ENCODE results near the gene TRPM3. TPM values are rescaled to one million over a fixed set of nuclear protein-coding genes. Genes with fewer than 3 reads are reported as not detected.

Gene TRPM3
- total RNA-seq, 1 experiment from 2014 or later: not detected

DNA sequence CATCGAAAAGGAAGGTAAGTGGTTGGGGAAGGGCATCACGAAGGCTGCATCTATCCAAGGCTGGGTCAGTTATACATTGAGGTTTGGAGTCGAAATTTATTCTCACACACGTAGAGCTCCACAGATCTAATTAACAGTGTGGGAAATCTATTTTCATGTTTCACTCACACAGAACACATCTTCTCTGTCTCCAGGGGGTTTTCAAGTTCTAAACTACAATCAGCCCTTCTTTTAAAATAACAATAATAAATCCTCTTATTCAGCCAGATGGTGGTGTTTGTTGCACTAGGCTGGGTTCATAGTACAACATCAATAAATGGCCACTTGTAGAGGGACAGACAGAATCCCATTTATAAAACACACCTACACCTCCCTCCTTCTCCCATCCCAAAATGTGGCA is 532.4 kb downstream of the TRPM3 start:
- no peak overlapping the region for H3K4me3 Mint-ChIP-seq (ENCODE audit: low read depth, unreplicated experiment)
- no peak for DNase-seq
- no peaks in the 10 kb centered on the region for H3K27me3 Mint-ChIP-seq (ENCODE audit: unreplicated experiment)
- H3K9me3 Mint-ChIP-seq (ENCODE audit: low read depth, unreplicated experiment): no peaks in the 10 kb centered on the region
- CTCF ChIA-PET: no interaction called here
- TF ChIP-seq, protein P1, sequence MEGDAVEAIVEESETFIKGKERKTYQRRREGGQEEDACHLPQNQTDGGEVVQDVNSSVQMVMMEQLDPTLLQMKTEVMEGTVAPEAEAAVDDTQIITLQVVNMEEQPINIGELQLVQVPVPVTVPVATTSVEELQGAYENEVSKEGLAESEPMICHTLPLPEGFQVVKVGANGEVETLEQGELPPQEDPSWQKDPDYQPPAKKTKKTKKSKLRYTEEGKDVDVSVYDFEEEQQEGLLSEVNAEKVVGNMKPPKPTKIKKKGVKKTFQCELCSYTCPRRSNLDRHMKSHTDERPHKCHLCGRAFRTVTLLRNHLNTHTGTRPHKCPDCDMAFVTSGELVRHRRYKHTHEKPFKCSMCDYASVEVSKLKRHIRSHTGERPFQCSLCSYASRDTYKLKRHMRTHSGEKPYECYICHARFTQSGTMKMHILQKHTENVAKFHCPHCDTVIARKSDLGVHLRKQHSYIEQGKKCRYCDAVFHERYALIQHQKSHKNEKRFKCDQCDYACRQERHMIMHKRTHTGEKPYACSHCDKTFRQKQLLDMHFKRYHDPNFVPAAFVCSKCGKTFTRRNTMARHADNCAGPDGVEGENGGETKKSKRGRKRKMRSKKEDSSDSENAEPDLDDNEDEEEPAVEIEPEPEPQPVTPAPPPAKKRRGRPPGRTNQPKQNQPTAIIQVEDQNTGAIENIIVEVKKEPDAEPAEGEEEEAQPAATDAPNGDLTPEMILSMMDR (IDR thresholded peaks at IDR 0.05; ENCODE audit: unreplicated experiment): no peak
- no peaks in the 10 kb centered on the region for H3K36me3 Mint-ChIP-seq (ENCODE audit: insufficient read depth, unreplicated experiment)
- BruUV-seq (replicated peaks): no TSS peak
- no peaks in the 10 kb centered on the region for H3K4me1 Mint-ChIP-seq (ENCODE audit: low read depth, unreplicated experiment)
- no peak overlapping the region for H3K27ac Mint-ChIP-seq (ENCODE audit: unreplicated experiment)
- intact Hi-C loops (cut with micrococcal nuclease; ENCODE audit: unreplicated experiment): no loop called here

DNA sequence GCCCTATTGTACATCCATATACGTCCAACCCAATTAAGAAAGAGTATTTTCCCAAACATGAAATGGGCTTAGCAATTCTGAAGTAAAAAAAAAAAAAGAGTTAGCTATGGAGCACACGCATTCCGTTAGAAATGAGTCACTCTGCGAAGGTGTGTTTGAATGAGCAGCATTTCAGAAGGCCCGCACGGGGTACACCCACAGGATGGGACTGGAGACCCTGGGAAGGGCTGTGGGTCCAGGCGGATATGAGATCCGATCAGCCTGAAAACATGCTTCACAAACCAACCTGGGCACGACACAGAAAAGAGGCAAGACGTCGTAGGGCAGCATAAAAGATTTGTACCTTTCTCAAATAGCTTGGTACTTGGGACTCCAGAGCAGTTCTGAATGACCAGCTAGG is 533.0 kb downstream of the TRPM3 start:
- Mint-ChIP-seq H3K27ac (ENCODE audit: unreplicated experiment) (no peak overlapping the region), H3K36me3 (ENCODE audit: insufficient read depth, unreplicated experiment) (no peaks in the 10 kb centered on the region), H3K4me1 (ENCODE audit: low read depth, unreplicated experiment) (no peaks in the 10 kb centered on the region), H3K27me3 (ENCODE audit: unreplicated experiment) (no peaks in the 10 kb centered on the region), H3K4me3 (ENCODE audit: low read depth, unreplicated experiment) (no peak overlapping the region), H3K9me3 (ENCODE audit: low read depth, unreplicated experiment) (no peaks in the 10 kb centered on the region)
- intact Hi-C loops (cut with micrococcal nuclease; ENCODE audit: unreplicated experiment): no loop called here
- CTCF ChIA-PET: no interaction called here
- DNase-seq: no peak
- TF ChIP-seq, protein P1 (IDR thresholded peaks at IDR 0.05; ENCODE audit: unreplicated experiment): no peak
- BruUV-seq (replicated peaks): no TSS peak

DNA sequence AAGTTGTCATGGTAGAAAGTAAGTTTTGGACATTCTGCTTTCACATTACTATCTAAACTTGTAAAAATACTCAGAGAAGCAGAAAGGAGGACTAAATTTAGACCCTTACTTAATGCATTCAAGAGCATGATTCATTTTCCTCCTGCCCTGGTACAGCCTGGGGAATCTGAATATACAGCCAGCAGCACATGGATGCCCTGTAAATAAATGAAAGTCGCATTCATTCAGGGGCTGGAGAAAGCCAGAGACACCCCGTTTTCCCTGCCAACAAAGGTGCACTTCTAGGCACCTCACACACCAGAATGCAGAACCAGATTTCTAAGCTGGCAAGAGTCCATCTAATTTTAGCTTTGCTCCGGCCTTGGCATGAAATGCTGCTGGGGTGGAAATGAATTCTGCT is 534.2 kb downstream of the TRPM3 start:
- no peaks in the 10 kb centered on the region for H3K27me3 Mint-ChIP-seq (ENCODE audit: unreplicated experiment)
- no TSS peak for BruUV-seq (replicated peaks)
- CTCF ChIA-PET: no interaction called here
- TF ChIP-seq, protein P1 (IDR thresholded peaks at IDR 0.05; ENCODE audit: unreplicated experiment): no peak
- H3K27ac Mint-ChIP-seq (ENCODE audit: unreplicated experiment): no peak overlapping the region
- intact Hi-C loops (cut with micrococcal nuclease; ENCODE audit: unreplicated experiment): no loop called here
- H3K4me3 Mint-ChIP-seq (ENCODE audit: low read depth, unreplicated experiment): no peak overlapping the region
- H3K36me3 Mint-ChIP-seq (ENCODE audit: insufficient read depth, unreplicated experiment): no peaks in the 10 kb centered on the region
- no peaks in the 10 kb centered on the region for H3K9me3 Mint-ChIP-seq (ENCODE audit: low read depth, unreplicated experiment)
- no peaks in the 10 kb centered on the region for H3K4me1 Mint-ChIP-seq (ENCODE audit: low read depth, unreplicated experiment)
- DNase-seq: no peak

DNA sequence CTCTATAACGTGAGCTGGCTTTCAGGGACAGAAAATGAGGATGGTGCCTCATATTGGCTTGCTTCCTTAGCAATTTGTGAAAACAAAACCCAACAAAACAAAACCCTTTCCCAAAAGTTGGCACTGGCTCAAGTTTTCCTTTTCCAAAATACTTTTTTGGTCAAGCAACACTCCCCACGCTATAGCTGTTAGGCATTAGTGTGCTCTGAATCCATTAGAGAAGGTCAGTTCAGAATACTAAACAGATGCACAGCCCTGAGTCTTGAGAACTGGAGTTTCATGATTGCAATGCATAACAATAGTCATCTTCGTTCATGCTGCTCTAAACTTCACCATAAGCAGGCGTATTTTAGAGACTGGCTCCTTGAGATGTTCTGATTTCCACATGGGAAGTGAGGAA is 534.9 kb downstream of the TRPM3 start:
- Mint-ChIP-seq H3K9me3 (ENCODE audit: low read depth, unreplicated experiment) (no peaks in the 10 kb centered on the region), H3K36me3 (ENCODE audit: insufficient read depth, unreplicated experiment) (no peaks in the 10 kb centered on the region), H3K4me1 (ENCODE audit: low read depth, unreplicated experiment) (no peaks in the 10 kb centered on the region), H3K27ac (ENCODE audit: unreplicated experiment) (no peak overlapping the region), H3K4me3 (ENCODE audit: low read depth, unreplicated experiment) (no peak overlapping the region), H3K27me3 (ENCODE audit: unreplicated experiment) (no peaks in the 10 kb centered on the region)
- BruUV-seq (replicated peaks): no TSS peak
- CTCF ChIA-PET: no interaction called here
- intact Hi-C loops (cut with micrococcal nuclease; ENCODE audit: unreplicated experiment): no loop called here
- no peak for DNase-seq
- TF ChIP-seq, protein P1 (IDR thresholded peaks at IDR 0.05; ENCODE audit: unreplicated experiment): no peak
